Measurements from ENCODE around the gene COG2.
A peak's percentile ranks its signal among the peaks of the same experiment; 100 is the strongest.
"Not testable (repeated sequence)": the region's sequence is repeated elsewhere in the genome, so short reads cannot be mapped to it uniquely, and the experiment has no call there.

The COG2 gene

DNA sequence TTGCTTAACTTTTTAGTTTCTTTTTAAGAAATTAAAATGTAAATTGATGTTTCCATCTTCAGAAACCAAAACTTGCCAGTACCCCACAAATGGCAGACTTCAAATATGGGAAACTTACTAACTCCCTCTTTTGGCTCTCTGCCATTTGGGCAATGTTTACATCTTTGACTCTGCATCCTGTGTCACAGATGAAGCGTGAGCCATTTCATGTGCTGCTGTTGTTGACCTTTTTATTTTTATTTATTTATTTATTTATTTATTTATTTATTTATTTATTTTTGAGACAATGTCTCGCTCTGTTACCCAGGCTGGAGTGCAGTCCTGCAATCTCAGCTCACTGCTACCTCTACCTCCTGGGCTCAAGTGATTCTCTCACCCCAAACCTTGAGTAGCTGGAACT is 16.0 kb upstream of the COG2 start:
- DNase-seq, result no peak

GRCh38 chr1:230627767-230628166 is 14.5 kb upstream of the COG2 start:
- no peak for DNase-seq

DNA sequence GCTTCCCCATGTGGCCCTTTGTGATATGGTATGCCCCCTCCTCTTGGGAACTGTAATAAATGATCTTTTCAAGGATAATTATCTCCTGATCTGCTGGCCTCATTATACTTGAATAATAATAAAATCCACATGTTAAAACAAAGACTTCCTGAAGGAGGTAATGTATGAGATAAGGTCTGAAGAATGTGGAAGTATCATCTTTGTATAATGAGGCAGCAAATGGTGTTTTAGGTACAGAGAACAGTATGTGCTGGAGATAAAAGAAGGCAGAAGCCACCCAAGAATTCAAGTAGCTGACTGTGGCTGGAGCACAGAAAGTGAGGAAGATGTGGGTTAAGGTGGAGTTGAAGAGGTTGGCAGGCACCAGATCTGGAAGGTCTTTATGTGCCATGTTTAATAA is 12.8 kb upstream of the COG2 start:
- DNase-seq, result no peak

DNA sequence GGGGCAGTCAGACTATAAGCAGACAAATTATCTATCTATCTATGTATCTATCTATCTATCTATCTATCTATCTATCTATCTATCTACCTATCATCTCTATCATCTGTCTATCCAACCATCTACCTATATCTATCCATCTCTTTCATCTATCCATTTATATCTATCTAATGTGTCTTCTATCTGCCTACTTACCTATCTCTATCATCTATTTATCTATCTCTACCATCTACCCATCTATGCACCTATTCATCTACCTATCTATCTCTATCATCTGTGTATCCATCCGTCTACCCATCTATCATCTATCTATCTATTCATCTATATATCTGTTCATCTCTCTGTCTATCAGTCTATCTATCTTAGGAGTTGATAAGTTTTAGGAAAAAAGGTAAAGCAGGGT is 10.8 kb upstream of the COG2 start:
- DNase-seq, result no peak

DNA sequence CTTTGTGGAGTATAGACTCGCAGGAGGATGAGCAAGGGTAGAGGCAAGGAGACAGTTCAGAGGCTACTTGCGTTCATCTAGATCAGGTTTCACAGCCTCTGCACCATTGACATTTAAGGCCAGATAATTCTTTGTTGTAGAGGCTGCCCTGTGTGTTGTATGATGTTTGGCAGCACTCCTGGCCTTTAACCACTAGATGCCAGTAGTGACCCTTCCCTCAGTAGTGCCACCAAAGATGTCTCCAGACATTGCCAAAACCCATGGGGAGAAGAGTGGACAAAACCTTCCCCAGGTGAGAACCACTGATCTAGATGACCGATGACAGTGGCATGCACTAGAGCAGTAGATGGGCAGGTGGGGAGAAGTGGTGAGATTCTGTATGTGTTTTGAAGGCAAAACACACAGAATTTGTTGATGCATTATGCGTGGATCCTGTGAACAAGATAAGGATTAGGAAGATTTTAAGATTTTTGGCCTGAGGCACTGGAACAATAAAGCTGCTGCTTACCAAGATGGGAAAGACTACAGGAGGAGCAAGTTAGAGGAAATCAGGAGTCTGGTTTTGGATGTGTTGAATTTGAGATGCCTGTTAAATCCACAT is 9.9 kb upstream of the COG2 start:
- peak in 1 of 2 experiments; percentile 3 for DNase-seq

DNA sequence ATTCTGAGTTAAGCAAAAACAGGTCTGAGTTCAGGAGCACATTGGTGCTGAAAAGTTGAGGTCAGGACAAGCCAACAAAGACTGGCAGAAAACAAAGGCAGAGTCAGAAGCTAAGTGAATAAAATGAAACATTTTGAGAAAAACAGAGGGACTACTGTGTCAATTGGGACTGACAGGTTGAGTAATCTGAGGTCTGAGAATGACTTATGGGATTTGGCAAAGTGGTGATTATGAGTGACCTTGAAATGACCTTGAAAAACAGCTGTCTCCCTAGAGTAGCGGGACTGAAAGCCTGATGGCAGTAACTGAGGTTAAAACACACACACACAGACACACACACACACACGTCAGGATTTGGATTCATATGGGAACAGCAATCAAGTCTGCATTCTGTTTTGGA is 8.8 kb upstream of the COG2 start:
- DNase-seq, result no peak

DNA sequence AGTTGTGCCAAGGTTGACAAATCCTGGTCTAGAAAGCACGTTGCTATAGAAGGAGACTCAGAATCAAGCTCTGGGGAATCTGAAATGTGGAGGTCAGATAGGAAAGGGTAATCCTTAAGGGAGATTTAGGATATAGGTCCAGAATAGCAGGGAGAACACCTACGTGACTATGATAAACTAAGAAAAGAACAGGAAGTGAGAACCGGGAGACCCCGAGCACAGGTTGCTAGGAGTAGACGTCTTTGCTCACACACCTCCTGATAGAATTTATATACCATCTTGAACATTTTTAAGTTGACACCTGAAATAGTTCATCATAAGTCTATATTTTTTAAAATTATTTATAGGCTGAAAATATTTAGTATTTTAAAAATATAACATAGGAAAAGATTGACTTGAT is 7.9 kb upstream of the COG2 start:
- DNase-seq, result no peak

DNA sequence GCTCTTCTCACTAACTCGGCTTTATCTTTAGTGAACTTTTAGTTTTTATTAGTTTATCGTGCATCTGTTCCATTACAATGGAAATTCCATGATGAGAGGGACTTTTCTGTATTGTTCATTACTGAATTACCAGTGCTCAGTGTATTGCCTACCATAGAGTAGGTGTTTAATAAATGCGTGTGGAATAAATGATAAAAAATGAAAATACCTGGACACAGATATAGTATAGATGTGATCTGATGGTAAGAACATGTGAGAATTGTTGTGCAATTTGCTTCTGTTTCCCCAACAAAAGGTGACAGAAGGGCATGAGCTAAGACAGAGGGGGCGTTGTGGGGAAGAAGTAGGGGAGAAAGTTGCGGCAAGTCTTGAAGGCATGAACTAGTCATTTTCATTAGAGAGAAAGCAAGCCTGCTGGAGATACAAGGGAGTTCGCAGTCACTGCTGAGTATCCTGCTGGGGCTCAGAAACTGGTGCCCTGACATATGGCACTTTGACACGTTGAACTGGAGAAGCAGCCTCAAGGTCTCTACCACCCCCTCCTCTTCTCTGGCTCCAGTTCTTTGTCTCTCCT is 5.6 kb upstream of the COG2 start:
- no peak for DNase-seq

DNA sequence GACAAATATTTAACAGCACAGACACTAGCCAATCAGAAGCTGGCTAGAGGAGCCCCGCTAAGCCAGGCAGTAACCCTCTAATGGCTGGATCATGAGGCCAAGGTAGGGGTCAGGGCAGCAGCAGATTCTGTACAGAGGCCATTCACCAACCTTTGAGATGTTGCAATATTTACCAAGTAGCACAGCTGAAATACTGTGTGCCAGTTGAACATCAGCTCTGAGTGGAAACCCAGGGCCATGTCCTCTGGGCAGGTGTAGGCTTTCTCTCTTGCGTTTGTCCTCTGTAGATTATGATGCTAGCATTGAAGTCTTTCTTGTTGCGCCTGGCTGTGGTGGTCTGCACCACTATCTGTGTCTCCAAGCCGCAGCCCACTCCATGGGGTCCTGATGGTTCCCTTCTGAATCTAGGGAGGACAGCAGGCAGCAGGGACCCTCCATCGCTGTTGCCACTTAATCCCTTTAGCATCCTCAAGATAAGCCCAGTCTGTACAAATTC is 2.5 kb upstream of the COG2 start:
- DNase-seq, result no peak

DNA sequence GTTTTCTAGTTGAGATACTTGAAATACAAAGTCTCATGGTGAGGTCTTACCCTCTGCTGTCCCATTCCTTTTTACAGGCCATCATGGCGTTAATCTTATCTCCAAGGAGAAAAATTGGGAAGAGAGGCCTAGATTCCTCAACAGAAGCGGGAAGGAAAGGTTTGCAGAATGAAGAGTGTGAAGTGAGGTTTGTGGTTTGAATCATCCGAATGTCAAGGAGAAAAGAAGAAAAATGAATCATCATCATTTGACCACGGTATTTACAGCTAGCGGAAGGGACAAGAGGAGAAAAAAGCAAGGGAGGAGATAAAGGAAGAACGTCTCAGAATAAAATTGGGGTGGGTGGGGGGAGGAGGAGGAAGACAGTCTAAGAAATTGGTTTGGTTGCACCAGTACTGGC is 935 bp upstream of the COG2 start:
- DNase-seq, result no peak

DNA sequence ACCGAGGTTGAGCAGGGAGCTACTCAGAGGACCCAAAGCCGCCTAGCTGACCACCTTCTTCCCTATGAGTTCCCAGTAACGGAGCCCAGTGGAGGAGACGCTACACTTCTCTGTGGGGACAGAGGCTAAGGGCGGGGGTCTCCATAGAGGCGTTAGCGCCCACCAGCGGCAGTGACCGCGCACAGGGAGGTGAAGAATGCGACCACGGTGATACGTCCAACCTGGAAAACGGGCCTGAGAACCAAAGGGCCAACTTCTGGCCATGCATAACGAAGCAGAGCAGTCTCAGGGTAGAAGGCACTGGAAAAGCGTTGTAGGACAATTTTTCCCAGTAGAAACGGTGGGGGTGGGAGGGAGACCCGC is 400 bp upstream of the COG2 start:
- DNase-seq, result no peak

DNA sequence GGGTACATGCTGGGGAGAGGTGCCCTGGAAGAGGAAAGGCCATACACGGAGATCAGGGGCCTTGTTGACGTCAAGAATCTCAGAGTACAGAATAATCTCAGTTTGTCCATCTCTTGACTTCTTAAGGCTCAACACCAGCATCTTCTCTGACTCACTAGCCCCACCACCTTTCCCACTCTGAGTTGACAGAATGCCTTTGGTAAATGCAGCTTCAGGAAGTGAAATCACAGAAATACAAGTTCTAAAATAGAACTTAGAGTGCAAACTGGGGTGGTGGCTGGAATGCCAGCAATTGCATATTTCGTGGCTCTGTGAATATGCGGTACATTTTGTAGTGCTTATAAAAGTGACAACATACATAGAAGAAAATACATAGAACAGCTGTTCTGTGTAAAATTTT is 1.6 kb downstream of the COG2 start:
- no peak for DNase-seq

GRCh38 chr1:230646710-230647302 is 4.5 kb downstream of the COG2 start:
- no peak for DNase-seq

- DNase-seq, result no peak
These were observed 5.0 kb downstream of the COG2 start for GRCh38 chr1:230647321-230647720.

DNA sequence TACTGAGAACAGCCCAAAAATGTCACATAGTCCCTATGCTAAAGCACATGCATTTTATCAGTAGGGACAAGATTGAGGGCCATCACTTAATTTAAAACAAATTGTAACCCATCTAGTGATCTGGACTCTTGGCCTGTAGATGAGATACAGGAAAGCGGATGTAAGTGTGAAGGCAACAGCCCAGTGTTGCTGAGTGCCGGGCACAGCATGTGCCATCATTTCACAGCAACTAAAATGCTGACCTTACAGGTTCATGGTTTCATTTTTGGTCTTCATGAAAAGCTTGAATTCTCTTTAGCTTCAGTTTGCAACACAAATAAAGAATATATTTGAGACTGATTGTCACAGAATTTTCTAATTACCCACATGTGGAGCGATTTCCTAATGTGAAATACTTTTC is 5.8 kb downstream of the COG2 start:
- DNase-seq, result no peak

DNA sequence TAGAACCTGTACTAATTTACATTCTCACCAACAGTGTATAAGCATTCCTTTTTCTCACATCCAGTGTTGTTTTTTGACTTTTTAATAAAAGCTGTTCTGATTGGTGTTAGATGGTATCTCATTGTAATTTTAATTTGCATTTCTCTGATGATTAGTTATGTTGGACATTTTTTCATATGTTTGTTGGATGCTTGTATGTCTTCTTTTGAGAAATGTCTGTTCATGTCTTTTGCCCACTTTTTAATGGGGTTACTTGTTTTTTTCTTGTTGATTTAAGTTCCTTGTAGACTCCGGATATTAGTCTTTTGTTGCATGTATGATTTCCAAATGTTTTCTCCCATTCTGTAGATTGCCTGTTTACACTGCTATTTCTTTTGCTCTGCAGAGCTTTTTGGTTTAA is 8.0 kb downstream of the COG2 start:
- DNase-seq, result no peak

DNA sequence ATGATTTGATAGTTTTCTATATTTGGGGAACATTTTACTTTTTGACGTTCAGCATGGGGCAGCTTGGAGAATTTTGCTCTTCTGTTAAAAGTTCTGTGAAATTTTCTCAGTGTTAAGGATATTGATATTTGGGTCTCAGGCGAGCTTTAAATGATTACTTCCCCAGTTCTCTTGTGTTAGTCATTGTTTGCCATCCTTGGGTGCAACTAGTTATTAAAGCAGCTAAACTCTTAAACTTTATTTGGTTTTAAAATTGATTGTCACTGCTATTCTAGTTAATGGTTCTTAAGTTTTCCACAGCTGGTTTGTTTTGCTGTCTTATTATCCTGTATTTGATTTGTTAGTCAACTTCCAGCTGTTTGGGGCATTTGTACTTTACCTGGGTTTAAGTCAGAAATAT is 9.0 kb downstream of the COG2 start:
- DNase-seq, result no peak

DNA sequence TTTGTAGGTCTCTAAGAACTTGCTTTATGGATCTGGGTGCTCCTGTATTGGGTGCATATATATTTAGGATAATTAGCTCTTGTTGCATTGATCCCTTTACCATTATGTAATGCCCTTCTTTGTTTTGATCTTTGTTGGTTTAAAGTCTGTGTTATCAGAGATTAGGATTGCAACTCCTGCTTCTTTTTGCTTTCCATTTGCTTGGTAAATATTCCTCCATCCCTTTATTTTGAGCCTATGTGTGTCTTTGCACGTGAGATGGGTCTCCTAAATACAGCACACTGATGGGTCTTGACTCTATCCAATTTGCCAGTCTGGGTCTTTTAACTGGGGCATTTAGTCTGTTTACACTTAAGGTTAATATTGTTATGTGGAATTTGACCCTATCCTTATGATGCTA is 14.4 kb downstream of the COG2 start:
- not testable (repeated sequence) for DNase-seq

DNA sequence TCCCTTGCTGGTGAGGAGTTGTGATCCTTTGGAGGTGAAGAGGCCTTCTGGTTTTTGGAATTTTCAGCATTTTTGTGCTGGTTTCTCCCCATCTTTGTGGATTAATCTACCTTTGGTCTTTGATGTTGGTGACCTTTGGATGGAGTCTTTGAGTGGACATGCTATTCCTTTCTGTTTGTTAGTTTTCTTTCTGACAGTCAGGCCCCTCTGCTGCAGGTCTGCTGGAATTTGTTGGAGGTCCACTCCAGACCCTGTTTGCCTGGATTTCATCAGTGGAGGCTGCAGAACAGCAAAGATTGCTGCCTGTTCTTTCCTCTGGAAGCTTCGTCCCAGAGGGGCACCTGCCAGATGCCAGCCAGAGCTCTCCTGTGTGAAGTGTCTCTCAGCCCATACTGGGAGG is 15.8 kb downstream of the COG2 start:
- not testable (repeated sequence) for DNase-seq

GRCh38 chr1:230658691-230659090 is 16.4 kb downstream of the COG2 start:
- DNase-seq, result no peak

DNA sequence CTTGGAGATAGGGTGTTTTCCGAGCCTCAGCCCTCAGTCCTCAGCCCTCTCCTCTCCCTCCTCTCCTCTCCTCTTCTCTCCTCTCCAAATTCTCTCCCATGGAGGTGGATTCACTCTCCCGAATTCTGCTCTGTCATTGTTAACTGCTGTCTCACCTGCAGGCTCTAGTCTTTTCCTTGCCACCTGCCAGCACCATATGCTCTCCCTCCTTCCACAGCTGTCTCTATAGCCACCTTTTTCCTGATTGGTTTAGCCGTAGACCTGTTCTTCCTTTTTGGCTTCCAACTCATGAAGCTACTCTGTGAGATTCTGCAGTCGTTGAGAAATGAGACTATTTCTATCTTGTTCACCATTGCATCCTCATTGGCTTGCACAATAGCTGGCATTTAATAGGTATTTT is 19.7 kb downstream of the COG2 start:
- no peak for DNase-seq

DNA sequence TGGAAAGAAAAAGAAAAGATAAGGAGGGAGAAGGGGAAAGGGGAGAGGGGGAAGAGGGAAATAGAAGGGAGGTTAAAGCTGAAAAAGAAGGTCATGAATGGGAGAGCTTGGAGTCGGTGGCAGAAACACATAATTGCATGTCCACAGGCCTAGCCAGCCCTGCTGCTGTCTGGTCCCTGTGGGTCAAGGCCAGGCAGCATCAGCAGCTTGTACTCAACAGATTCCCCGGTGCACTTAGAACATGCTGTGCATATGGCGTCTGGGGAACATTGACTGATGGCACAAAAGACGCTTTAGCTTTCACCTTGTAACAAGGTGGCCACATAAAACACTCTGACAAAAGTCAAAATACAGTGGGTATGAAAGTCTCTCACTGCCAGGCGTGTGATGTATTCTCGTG is 25.9 kb downstream of the COG2 start:
- no peak for DNase-seq

GRCh38 chr1:230669543-230669942 is 27.3 kb downstream of the COG2 start:
- no peak for DNase-seq

GRCh38 chr1:230674581-230674980 is 32.3 kb downstream of the COG2 start:
- no peak for DNase-seq

- no peak for DNase-seq
These were observed 34.9 kb downstream of the COG2 start for GRCh38 chr1:230677200-230677599.

Measured in SW 1271 (cell line).